GM18951 (cell line): ENCODE measurements around the gene TTLL11.
"Not testable (repeated sequence)": the region's sequence is repeated elsewhere in the genome, so short reads cannot be mapped to it uniquely, and the experiment has no call there.

ENCODE experiments used
- POLR2A ChIP-seq: IDR thresholded peaks from 4 replicates; pipeline ENCODE4 v1.6.1; 2011; ENCODE audit warnings: mild to moderate bottlenecking; ENCODE audit not compliant: insufficient read length, insufficient read depth; ENCODE audit errors: extremely low read depth
- in situ Hi-C: fragments of 300-500 bp; cut with MboI; formaldehyde crosslinking; loops from one replicate; pipeline ENCODE4 v1.12.0; 2022; ENCODE audit warnings: low sequenced_read_pairs, mixed read lengths, inconsistent platforms; ENCODE audit not compliant: unreplicated experiment

TTLL11 gene

DNA sequence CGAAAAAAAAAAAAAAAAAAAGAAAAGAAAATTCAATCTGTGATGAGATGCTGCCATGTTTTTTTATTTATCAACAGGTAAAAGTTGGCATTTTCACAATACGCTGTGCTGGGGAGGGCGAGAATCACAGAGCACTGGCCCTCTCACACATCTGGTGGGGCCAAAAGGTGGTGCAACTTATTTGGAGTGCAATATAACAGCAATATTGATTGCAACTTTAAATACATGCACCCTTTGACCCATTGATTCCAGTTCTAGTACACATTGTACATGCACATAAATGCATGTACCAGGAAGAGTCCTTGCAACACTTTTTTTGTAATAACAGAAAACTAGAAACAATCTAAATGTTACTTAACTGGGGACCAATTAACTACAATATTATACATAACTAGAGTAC lies 282.6 kb downstream of the TTLL11 start:
- in situ Hi-C loops: no loop called here
- no peak for TF ChIP-seq POLR2A

DNA sequence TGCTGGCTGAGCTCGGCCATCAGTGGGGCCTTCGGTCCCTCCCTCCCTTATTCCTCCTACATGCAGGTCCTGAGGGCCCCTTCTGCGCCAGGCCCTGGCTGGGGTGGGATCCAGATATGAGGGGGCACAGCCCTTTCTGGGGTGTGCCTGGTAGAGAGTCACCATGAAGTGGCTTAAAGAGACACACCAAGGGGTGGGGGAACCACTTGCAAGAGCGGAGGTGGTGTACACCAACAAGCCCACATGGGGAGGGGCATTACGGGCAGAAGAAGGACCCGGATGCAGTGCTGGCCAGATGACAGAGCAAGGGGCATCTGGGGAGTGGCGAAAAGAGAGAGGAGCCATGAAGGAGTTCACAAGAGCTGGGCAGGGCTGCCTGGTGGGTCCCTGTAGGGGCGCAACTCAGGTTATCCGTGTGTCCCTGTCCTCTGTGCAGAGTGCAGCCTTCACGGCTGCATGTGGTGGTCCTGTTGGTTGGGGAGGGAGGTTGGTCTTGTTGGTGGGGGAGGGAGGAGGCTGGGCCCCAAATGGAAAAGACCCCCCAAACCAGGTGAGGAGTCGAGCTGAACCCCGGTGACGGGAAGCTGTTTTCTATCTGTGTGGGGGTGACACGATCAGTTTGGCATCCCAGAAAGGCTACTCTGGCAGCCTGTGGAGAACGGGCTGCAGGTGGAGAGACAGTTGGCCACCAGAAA lies 283.6 kb downstream of the TTLL11 start:
- in situ Hi-C loops: no loop called here
- TF ChIP-seq POLR2A: no peak

- in situ Hi-C loops: no loop called here
Measured at GRCh38 chr9:121808781-121809180, 284.3 kb downstream of the TTLL11 start.

DNA sequence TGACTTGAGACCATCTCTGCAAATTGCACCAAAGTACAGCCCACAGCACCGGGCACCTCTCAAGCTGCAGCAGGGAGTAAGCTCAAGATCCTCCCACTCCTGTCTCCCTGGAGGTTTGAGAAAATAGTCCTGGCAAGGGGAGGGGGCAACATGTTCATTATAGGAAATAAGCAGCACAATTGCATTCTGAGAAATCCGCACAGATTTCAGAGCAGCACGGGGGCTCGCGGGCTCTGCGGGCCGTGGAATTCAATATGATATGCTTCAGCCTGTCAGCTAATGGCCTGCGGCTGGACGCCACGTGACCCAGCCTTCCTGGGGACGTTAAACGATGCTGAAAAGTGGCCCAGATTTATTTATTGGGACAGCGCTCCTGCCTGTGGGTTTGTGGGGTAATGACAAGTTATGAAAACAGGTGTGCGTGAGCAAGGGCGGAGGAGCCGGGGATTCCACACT lies 285.3 kb downstream of the TTLL11 start:
- in situ Hi-C loops: no loop called here
- TF ChIP-seq POLR2A: no peak

More at GRCh38 chr9:121808781-121809180, 284.3 kb downstream of the TTLL11 start:
- TF ChIP-seq POLR2A: no peak

DNA sequence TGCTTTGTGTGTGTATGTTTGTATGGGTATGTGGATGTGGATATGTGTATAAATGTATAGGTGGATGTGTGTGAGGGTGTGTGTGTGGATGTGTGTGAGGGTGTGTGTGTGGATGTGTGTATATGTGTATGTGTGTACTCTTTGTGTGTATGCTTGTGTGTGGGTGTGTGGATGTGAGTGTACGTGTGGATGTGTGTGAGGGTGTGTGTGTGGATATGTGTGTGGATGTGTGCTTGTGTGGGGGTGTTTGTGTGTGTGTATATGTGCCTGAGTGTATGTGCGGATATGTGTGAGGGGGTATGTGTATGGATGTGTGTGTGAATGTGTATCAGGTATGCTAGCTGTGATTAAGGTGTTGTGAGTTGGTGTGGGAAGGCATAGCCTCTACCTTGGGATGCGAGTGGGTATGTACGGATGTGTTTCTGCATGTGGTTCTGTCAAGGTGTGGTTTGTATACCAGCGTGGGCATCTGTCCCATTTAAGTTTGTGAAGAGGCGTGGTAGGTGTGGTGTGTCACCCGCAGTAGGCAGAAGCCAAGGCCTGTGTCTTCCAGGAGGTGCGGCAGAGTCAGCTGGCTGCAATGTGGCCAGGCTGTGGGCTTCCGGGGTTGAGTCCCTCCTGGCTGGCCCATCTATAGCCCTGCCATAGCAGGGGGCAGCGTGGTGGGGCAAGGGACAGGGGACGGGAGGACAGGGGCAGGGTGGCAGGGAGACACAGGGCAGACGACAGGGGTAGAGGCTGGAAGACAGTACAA lies 285.9 kb downstream of the TTLL11 start:
- TF ChIP-seq POLR2A: no peak
- in situ Hi-C loops: no loop called here

- in situ Hi-C loops: no loop called here
- TF ChIP-seq POLR2A: no peak
Measured at GRCh38 chr9:121802753-121803152, 290.4 kb downstream of the TTLL11 start.

- in situ Hi-C loops: no loop called here
- no peak for TF ChIP-seq POLR2A
Measured at GRCh38 chr9:121801579-121801978, 291.5 kb downstream of the TTLL11 start.

- in situ Hi-C loops: no loop called here
- TF ChIP-seq POLR2A: no peak
Measured at GRCh38 chr9:121800376-121800775, 292.7 kb downstream of the TTLL11 start.

DNA sequence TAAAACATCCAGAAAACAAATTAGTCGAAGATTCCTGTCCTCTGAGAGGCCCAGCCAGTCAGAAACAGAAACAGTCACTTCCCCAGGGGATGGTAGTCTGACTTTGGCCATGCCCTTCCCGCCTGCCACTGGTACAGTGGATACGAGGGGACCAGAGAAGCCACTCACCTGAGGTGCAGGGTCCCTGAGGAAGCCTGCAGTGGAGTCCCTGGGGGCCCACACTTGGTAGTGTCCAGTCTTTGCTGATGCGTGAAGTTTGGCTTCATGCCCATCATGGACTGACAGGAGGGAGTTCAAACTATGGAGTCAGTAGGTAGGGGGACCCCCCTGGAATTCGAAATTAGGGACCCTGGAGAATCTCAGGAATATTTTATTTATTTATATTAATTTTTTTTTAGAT lies 294.2 kb downstream of the TTLL11 start:
- TF ChIP-seq POLR2A: no peak
- in situ Hi-C loops: no loop called here

- in situ Hi-C loops: no loop called here
- no peak for TF ChIP-seq POLR2A
Measured at GRCh38 chr9:121797081-121797480, 296.0 kb downstream of the TTLL11 start.

- in situ Hi-C loops: not testable (repeated sequence)
Measured at GRCh38 chr9:121794334-121794733, 298.8 kb downstream of the TTLL11 start.

DNA sequence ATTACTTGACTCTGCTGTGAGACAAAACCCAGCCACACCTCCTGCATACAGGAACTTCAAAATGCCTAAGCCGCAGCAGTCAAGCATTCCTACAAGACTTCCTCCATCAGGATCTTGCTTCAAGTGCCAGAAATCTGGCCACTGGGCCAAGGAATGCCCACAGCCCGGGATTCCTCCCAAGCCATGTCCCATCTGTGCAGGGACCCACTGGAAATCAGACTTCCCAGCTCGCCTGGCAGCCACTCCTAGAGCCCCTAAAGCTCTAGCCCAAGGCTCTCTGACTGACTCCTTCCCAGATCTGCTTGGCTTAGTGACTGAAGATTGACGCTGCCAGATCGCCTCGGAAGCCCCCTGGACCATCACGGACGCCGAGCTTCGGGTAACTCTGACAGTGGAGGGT lies 300.6 kb downstream of the TTLL11 start:
- in situ Hi-C loops: not testable (repeated sequence)

DNA sequence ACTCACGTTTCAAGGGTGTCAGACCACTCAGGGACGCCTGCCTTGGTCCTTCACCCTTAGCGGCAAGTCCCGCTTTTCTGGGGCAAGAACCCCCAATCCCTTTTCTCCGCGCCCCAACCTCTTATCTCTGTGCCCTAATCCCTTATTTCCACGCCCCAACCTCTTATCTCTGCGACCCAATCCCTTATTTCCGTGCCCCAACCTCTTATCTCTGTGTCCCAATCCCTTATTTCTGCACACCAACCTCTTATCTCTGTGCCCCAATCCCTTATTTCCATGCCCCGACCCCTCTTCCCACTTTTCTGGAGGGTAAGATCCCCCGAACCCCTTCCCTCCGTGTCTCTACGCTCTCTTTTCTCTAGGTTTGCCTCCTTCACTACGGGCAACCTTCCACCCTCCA lies 302.3 kb downstream of the TTLL11 start:
- TF ChIP-seq POLR2A: no peak
- in situ Hi-C loops: no loop called here

DNA sequence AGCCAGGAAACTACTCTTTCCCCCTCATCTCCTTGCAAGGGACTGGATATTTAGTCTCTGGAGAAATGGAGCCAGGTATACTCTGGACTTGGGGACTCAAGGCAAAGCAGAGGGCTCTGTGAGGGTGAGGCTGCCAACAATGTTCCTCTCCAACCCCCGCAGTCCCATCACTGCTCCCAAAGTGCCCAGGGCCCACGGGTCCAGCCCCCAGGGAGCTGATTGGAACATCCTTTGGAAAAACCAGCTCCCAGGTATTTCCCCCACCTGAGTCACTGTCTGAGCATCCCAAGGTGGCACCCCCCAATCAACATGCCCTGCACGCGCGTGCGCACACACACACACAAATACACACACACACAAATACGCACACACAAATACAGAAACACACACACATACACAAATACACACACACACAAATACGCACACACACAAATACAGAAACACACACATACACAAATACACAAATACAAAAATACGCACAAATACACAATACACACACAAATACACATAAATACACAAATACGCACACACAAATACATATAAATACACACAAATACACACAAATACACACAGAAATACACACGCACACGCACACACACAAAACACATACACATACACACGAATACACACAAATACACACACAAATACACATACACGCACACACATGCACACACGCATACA lies 304.3 kb downstream of the TTLL11 start:
- in situ Hi-C loops: no loop called here
- no peak for TF ChIP-seq POLR2A
